Measurements from ENCODE around the gene KAT2B. TPM values are rescaled to one million over a fixed set of nuclear protein-coding genes. Genes with fewer than 3 reads are reported as not detected.

The KAT2B gene
- total RNA-seq, 1 experiment from 2014 or later = 3.2 TPM

DNA sequence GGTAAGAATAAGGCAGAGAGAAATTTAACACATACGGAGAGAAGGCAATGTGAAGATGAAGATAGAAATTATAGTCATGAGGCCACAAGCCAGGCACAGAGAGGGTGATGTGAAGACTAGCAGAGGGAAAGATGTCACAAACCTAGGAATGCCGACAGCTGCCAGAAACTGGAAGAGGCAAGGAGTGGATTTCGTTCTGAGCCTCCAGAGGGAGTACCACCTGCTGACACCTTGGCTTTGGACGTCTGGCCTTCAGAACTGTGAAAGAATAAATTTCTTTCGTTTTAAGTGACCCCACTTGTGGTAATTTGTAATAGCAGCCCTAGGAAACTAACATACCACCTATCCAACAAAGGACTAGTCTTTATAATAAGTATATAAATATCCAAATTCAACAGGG, 150.7 kb downstream of the KAT2B start:
- BruUV-seq (replicated peaks) = no TSS peak
- no peaks in the 10 kb centered on the region for H3K9me2 ChIP-seq (ENCODE audit: insufficient read depth)
- ChIA-PET CTCF (no interaction called here), POLR2A (ENCODE audit: unreplicated experiment) (interaction anchor here (0.7 kb wide), 1 partner anchor 153 kb away, joined by 18 read pairs; no protein-coding TSS in a partner anchor)
- H3F3A ChIP-seq (ENCODE audit: insufficient read depth, low read depth) = peaks cover 11% of the 10 kb centered on the region
- H3K79me2 ChIP-seq (ENCODE audit: low read depth) = no peaks in the 10 kb centered on the region
- TF ChIP-seq EZH2 (IDR thresholded peaks at IDR 0.05; ENCODE audit: low read depth) (no peak), CTCF (conservative IDR thresholded peaks at IDR 0.05) (no peak)
- intact Hi-C loops (cut with micrococcal nuclease; ENCODE audit: unreplicated experiment) = no loop called here
- H3K27ac ChIP-seq = no peak overlapping the region
- H3K4me2 ChIP-seq = no peak overlapping the region
- no peak overlapping the region for H2AFZ ChIP-seq
- no peak for DNase-seq
- no peaks in the 10 kb centered on the region for H3K9me3 ChIP-seq (ENCODE audit: insufficient read depth, low read depth)
- no peaks in the 10 kb centered on the region for H4K20me1 ChIP-seq (ENCODE audit: insufficient read depth)
- peaks cover 13% of the 10 kb centered on the region for H3K4me1 ChIP-seq (replicated peaks; ENCODE audit: insufficient read depth)
- H3K36me3 ChIP-seq (ENCODE audit: low read depth) = no peaks in the 10 kb centered on the region
- no peaks in the 10 kb centered on the region for H3K27me3 ChIP-seq (ENCODE audit: insufficient read depth, low read depth)
- no peak overlapping the region for H3K4me3 ChIP-seq

GRCh38 chr3:20194793-20195460, 154.7 kb downstream of the KAT2B start:
- Histone ChIP-seq H3K9me2 (ENCODE audit: insufficient read depth) (no peaks in the 10 kb centered on the region), H3K4me3 (no peak overlapping the region), H4K20me1 (ENCODE audit: insufficient read depth) (no peaks in the 10 kb centered on the region), H3K9me3 (ENCODE audit: insufficient read depth, low read depth) (no peaks in the 10 kb centered on the region), H3K4me2 (no peak overlapping the region), H3K79me2 (ENCODE audit: low read depth) (no peaks in the 10 kb centered on the region), H3F3A (ENCODE audit: insufficient read depth, low read depth) (no peaks in the 10 kb centered on the region), H2AFZ (no peak overlapping the region), H3K27me3 (ENCODE audit: insufficient read depth, low read depth) (no peaks in the 10 kb centered on the region), H3K4me1 (replicated peaks; ENCODE audit: insufficient read depth) (0 out of 2 replicates have a peak, but pooled peaks cover 6% of the 10 kb centered on the region), H3K36me3 (ENCODE audit: low read depth) (no peaks in the 10 kb centered on the region), H3K27ac (no peak overlapping the region)
- no TSS peak for BruUV-seq (replicated peaks)
- CTCF ChIA-PET = no interaction called here
- TF ChIP-seq EZH2 (IDR thresholded peaks at IDR 0.05; ENCODE audit: low read depth) (no peak), CTCF (conservative IDR thresholded peaks at IDR 0.05) (no peak)
- no peak for DNase-seq
- intact Hi-C loops (cut with micrococcal nuclease; ENCODE audit: unreplicated experiment) = no loop called here
- POLR2A ChIA-PET (ENCODE audit: unreplicated experiment) = no interaction called here

GRCh38 chr3:20197775-20198174, 157.5 kb downstream of the KAT2B start:
- H3K9me3 ChIP-seq (ENCODE audit: insufficient read depth, low read depth) = no peaks in the 10 kb centered on the region
- no peaks in the 10 kb centered on the region for H3K36me3 ChIP-seq (ENCODE audit: low read depth)
- DNase-seq = no peak
- 0 out of 2 replicates have a peak, but pooled peaks cover 6% of the 10 kb centered on the region for H3K4me1 ChIP-seq (replicated peaks; ENCODE audit: insufficient read depth)
- CTCF ChIA-PET = no interaction called here
- no peaks in the 10 kb centered on the region for H3K27me3 ChIP-seq (ENCODE audit: insufficient read depth, low read depth)
- no peak overlapping the region for H3K4me2 ChIP-seq
- H3F3A ChIP-seq (ENCODE audit: insufficient read depth, low read depth) = no peaks in the 10 kb centered on the region
- no peaks in the 10 kb centered on the region for H3K9me2 ChIP-seq (ENCODE audit: insufficient read depth)
- H3K4me3 ChIP-seq = no peak overlapping the region
- H3K27ac ChIP-seq = no peak overlapping the region
- no peaks in the 10 kb centered on the region for H4K20me1 ChIP-seq (ENCODE audit: insufficient read depth)
- POLR2A ChIA-PET (ENCODE audit: unreplicated experiment) = no interaction called here
- BruUV-seq (replicated peaks) = no TSS peak
- no peak overlapping the region for H2AFZ ChIP-seq
- TF ChIP-seq EZH2 (IDR thresholded peaks at IDR 0.05; ENCODE audit: low read depth) = no peak
- TF ChIP-seq CTCF (conservative IDR thresholded peaks at IDR 0.05) = no peak
- intact Hi-C loops (cut with micrococcal nuclease; ENCODE audit: unreplicated experiment) = no loop called here
- H3K79me2 ChIP-seq (ENCODE audit: low read depth) = no peaks in the 10 kb centered on the region

Measured in PC-9 (cell line).